Pancreas (tissue), 10 donors: ENCODE data around the gene REPIN1. TPM values are rescaled to one million over a fixed set of nuclear protein-coding genes. Genes with fewer than 3 reads are reported as not detected.
A peak's percentile ranks its signal among the peaks of the same experiment; 100 is the strongest.

Experiments
- ATAC-seq, 4 donors: fragments of 200-7000 bp; cut with Tn5 transposase; one replicate each; pipeline versions ENCODE4 v1.8.0 to v1.9.1; 2020; ENCODE audit warnings: mild to moderate bottlenecking in 4 of 4, moderate library complexity in 4 of 4
- DNase-seq, 6 donors: peaks; one replicate each; pipeline ENCODE4 v3.0.0-alpha.2; 2020
- FAIRE-seq: peaks from 2 replicates; lab custom pipeline; 2012; peaks lifted over from hg19 to GRCh38; lab: Jason Lieb, UNC
- H3K27ac ChIP-seq, 4 donors: fragments of 200-600 bp; sonication (generic); 1 replicate in 3 of 4; 2 replicates in 1 of 4; pipeline versions ENCODE4 v1.5.0 to v1.8.0; 2020
- H3K27me3 ChIP-seq, 4 donors: fragments of 200-600 bp; one replicate each; pipeline ENCODE4 v1.8.0; 2021
- H3K36me3 ChIP-seq, 3 donors: fragments of 200-600 bp; sonication (generic) in 1 of 3; one replicate each; pipeline versions ENCODE4 v1.5.0 to v1.8.0; 2020 to 2021
- H3K4me1 ChIP-seq, 3 donors: fragments of 200-600 bp; one replicate each; pipeline ENCODE4 v1.8.0; 2021
- H3K4me3 ChIP-seq, 4 donors: fragments of 200-600 bp; sonication (generic) in 2 of 4; one replicate each; pipeline versions ENCODE4 v1.5.0 to v1.8.0; 2020 to 2021
- H3K9me3 ChIP-seq, 4 donors: fragments of 200-600 bp; one replicate each; pipeline ENCODE4 v1.8.0; 2021
- WGBS, 2 donors: extraction: QIAGEN DNeasy Blood & Tissue Kit; methylation state at CpG; one replicate each; pipeline ENCODE4 v1.1.7; 2013; 5-methylcytosine and 5-hydroxymethylcytosine counted together
- intact Hi-C, 3 donors: fragments of 100-400 bp; cut with DNase I; formaldehyde crosslinking; loops; one replicate each; pipeline versions ENCODE4 v1.11.1 to v1.14.2; 2022
- polyA plus RNA-seq, 2 donors: library from polyadenylated mRNA; stranded (reverse); fragments of 200-250 nt; gene quantifications; one replicate each; pipeline ENCODE4 v1.2.3, GENCODE V29; 2013
- total RNA-seq, 6 donors: library from RNA; stranded (reverse); fragmentation: NEBNext Ultra II Directional in 4 of 6; extraction: Animal tissue kit (Norgen Biotek cat#: 25700) in 4 of 6; gene quantifications; one replicate each; pipeline versions ENCODE4 v1.2.1 to v1.2.4, GENCODE V29; 2021 to 2023
- TF ChIP-seq, protein P1 (sequence below), 4 donors: fragments of 200-600 bp; sonication (generic) in 3 of 4; IDR thresholded peaks; one replicate each; pipeline versions ENCODE4 v1.5.0 to v1.8.0; 2021; ENCODE audit warnings: antibody characterized with exemption in 4 of 4
- donor health status: healthy with polysubstance abuse.
- donor health status: DM: no; HTN: no; CAD: no; lungs with moderate emphysema.
- donor health status: DM: no; HTN: no; CAD: no.
- donor health status: control.
- donor health status: control.
- donor health status: Bipolar disorder and iron deficiency.
- donor health status: DM: yes; HTN: yes; CAD: no.
- donor health status: DM: no; HTN: no; CAD: no.
- donor health status: DM: no; HTN: no; CAD: no.
- donor health status: DM: yes; HTN: yes; CAD: no.

Gene REPIN1
- total and polyA plus RNA-seq, 8 donors: 48.1 to 78.8 (median 63.2) TPM

DNA sequence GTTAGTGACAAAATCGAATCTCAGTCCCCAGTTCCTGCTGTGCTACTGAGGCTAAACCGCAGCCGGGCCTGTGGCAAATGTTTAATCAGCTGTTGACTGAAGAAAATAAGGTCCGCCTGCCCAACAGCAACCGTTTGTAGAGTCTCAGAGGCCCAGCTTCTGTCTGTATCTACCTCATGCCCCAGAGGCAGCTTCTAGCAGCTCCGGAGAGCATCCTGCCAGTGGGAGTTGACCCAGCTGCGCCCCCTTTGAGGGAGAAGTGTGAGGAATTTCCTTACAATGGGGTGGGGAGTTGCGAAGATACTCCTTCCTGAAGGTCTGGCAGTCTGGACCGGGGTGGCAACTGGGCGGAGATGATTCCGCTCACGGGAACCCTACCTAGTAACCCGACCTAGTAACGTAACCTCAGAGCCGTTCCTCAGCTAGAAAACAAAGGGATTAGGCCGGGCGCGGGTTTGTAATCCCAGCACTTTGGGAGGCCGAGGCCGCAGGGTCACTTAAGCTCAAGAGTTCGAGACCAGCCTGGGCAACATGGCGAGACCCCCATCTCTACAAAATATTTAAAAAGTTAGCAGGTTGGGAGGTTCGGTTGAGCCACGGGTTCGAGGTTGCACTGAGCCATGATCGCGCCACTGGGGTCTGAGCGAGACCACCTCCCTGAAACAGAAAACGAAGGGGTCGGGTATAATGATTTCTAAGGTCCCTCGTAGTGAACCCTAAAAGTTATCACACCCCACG is 9.7 kb downstream of the REPIN1 start:
- Histone ChIP-seq H3K36me3 (peaks cover 0 to 4% (median 4%) of the 10 kb centered on the region in 3 donors), H3K9me3 (no peaks in the 10 kb centered on the region), H3K4me1 (peaks cover 14 to 42% (median 31%) of the 10 kb centered on the region in 3 donors), H3K4me3 (peak overlapping the region; percentile 57 to 87 (median 75)), H3K27ac (peak overlapping the region; percentile 90 to 98 (median 96)), H3K27me3 (no peaks in the 10 kb centered on the region)
- TF ChIP-seq, protein P1, sequence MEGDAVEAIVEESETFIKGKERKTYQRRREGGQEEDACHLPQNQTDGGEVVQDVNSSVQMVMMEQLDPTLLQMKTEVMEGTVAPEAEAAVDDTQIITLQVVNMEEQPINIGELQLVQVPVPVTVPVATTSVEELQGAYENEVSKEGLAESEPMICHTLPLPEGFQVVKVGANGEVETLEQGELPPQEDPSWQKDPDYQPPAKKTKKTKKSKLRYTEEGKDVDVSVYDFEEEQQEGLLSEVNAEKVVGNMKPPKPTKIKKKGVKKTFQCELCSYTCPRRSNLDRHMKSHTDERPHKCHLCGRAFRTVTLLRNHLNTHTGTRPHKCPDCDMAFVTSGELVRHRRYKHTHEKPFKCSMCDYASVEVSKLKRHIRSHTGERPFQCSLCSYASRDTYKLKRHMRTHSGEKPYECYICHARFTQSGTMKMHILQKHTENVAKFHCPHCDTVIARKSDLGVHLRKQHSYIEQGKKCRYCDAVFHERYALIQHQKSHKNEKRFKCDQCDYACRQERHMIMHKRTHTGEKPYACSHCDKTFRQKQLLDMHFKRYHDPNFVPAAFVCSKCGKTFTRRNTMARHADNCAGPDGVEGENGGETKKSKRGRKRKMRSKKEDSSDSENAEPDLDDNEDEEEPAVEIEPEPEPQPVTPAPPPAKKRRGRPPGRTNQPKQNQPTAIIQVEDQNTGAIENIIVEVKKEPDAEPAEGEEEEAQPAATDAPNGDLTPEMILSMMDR (IDR thresholded peaks at IDR 0.05): no peak
- peak in 5 of 6 donors; percentile 65 to 73 (median 68) for DNase-seq
- 2 to 3% methylated on average over 32 of the region's 32 CpGs for WGBS, 2 donors
- peak; percentile 38 to 53 (median 44) for ATAC-seq
- no peak for FAIRE-seq
- intact Hi-C loops: no loop called here

DNA sequence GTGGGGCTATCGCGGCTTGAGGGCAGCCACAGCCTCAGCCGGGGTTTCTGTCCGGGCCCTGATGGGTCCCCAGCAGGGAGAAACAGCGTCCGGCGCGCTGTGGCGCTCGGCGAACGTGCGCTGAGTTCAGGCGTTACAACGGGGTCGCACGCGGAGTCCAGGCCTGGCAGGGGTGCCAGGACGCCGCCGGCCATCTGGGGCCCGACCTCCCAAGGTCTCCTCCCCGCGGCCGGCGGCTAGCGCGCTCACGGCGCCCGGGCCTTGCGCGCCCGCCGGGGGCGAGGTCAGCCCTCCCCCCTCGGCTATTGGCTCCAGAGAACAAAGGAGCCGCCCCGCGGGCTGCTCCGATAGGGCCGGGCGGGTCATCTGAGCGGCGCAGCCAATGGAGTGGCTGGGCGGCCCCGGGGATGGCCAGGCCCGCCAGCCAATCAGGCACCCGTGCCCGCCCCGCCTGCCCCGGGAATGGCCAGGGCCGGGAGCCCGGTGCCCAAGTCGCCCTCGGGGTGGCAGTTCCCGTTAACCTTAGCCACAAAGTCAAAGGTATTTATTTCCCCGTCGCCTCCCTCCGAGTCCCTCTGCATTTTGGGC is 10.3 kb downstream of the REPIN1 start, which contains the start of gene ZNF775:
ZNF775 (plus strand) TSS at position 478 of the 588 bp plus-strand sequence. CDS start 9,141 bp downstream, outside the sequence.
- Histone ChIP-seq H3K27ac (peak within 1 kb of the TSS; percentile 90 to 98 (median 96)), H3K36me3 (peaks cover 0 to 2% (median under 1%) of the 10 kb centered on the region in 3 donors), H3K4me3 (peak within 1 kb of the TSS; percentile 57 to 87 (median 75)), H3K27me3 (no peaks in the 10 kb centered on the region), H3K4me1 (peaks cover 11 to 36% (median 31%) of the 10 kb centered on the region in 3 donors), H3K9me3 (no peaks in the 10 kb centered on the region)
- FAIRE-seq: no peak
- WGBS, 2 donors: 0 to 1% methylated on average over 58 to 60 of the region's 60 CpGs
- DNase-seq: peak; percentile 96 to 98 (median 97)
- TF ChIP-seq, protein P1 (IDR thresholded peaks at IDR 0.05): no peak
- intact Hi-C loops: no loop called here
- peak; percentile 92 to 96 (median 94) for ATAC-seq

DNA sequence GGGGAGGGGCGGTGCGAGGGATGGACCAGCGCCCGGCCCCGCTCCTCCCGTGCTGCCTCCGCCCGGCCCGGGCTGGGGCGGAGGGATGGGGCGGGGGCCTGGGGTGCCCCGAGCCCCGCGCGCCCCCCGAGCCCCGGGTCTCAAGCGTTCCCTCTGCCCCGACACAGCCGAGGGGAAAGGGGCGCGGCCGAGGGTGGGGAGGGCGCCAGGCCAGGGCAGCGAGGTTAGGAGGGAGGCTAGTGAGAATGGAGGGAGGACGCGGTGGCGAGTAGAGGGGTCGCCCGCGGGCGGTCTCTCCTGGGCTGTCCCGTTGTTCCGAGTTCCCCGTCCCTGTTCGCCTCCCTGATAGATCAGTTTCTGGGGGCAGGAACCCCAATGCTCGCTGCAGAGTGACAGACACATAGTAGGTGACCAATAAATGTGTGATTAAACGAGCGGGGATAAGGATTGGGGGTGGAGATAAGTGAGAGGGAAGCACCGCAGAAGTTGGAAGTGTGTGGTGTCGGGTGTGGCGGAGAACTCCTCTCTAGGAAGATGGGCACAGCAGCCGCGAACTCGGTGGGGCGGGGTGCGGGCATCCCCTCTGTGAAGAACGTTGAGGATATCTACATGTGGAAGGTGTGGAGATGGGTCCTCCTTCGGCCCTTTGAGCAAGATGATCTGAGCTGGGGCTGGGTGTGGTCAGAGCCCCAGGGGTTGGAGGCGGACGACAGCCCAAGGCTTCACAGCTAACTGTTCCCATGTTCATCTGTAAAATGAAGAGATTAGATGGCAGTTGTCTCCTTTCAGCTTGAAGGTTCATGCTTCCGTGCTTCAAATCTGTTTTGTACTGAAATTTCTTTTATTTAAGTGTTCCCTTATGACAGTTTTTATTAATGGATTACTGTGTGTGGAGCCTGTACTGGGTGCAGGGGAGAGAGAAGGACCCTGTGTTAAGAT is 11.1 kb downstream of the REPIN1 start:
- Histone ChIP-seq H3K27me3 (no peaks in the 10 kb centered on the region), H3K4me1 (peaks cover 11 to 35% (median 31%) of the 10 kb centered on the region in 3 donors), H3K9me3 (no peaks in the 10 kb centered on the region), H3K36me3 (no peaks in the 10 kb centered on the region), H3K4me3 (peak overlapping the region; percentile 57 to 87 (median 75)), H3K27ac (peak overlapping the region; percentile 56 to 98 (median 96))
- intact Hi-C loops: no loop called here
- ATAC-seq (peak in 1 of 4 donors; percentile 1), DNase-seq (peak in 1 of 6 donors; percentile 39), FAIRE-seq (no peak)
- TF ChIP-seq, protein P1 (IDR thresholded peaks at IDR 0.05): no peak
- WGBS, 2 donors: 2 to 3% methylated on average over 42 to 52 of the region's 52 CpGs

DNA sequence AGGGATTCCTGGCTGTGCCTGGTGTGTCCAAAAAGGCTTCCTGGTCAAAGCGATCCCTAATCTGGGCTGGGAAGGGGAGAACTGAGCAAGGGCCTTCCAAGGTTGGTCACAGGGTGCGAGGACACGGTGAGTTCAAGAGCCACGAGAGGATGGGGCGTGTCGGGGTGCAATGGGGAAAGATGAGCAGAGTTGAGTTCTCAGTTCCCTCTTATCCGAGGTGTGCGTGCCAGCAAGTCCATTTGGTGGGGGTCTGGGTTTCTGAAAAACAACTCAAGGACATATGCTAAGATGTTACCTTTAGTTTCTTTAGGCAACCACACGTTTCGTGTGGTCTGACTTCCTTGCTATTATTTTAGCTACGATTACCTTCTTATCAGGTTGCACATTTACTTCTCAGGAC is 11.8 kb downstream of the REPIN1 start:
- peaks cover 11 to 35% (median 31%) of the 10 kb centered on the region in 3 donors for H3K4me1 ChIP-seq
- H3K27ac ChIP-seq: peak overlapping the region in 2 of 4 donors; percentile 8 to 96
- no peak for FAIRE-seq

More for the DNA sequence above, 11.8 kb downstream of the REPIN1 start:
- TF ChIP-seq, protein P1 (IDR thresholded peaks at IDR 0.05): no peak
- no peaks in the 10 kb centered on the region for H3K27me3 ChIP-seq
- H3K9me3 ChIP-seq: no peaks in the 10 kb centered on the region
- peak in 1 of 6 donors; percentile 12 for DNase-seq
- WGBS, 2 donors: 62% methylated on average over 11 of the region's 11 CpGs
- no peaks in the 10 kb centered on the region for H3K36me3 ChIP-seq
- intact Hi-C loops: no loop called here
- H3K4me3 ChIP-seq: no peak overlapping the region
- no peak for ATAC-seq
